WERI-Rb-1 (cell line): ENCODE data around the gene FHIT.

ENCODE experiments used
- DNase-seq: peaks from one replicate; pipeline ENCODE4 v3.0.0-alpha.2; 2020
- H3K27ac ChIP-seq: fragments of 250-450 bp; sonication (Bioruptor Pico); 2 replicates; pipeline ENCODE4 v1.5.1; 2020; ENCODE audit warnings: mild to moderate bottlenecking, moderate library complexity
- H3K27me3 ChIP-seq: fragments of 250-450 bp; sonication (Bioruptor Pico); 2 replicates; pipeline ENCODE4 v1.5.1; 2021; ENCODE audit warnings: mild to moderate bottlenecking, low read depth, moderate library complexity; ENCODE audit not compliant: insufficient read depth, severe bottlenecking
- H3K36me3 ChIP-seq: fragments of 250-450 bp; sonication (Bioruptor Pico); 2 replicates; pipeline ENCODE4 v1.5.1; 2020; ENCODE audit warnings: mild to moderate bottlenecking, moderate library complexity
- H3K4me3 ChIP-seq: 2 replicates; pipeline ENCODE4 v1.5.1; 2011; ENCODE audit warnings: low read depth, mild to moderate bottlenecking, control low read depth, low read length
- H3K9me3 ChIP-seq: fragments of 250-450 bp; sonication (Bioruptor Pico); 2 replicates; pipeline ENCODE4 v1.5.1; 2021; ENCODE audit warnings: mild to moderate bottlenecking, moderate library complexity; ENCODE audit not compliant: severe bottlenecking
- TF ChIP-seq, protein P1 (sequence below): IDR thresholded peaks from 2 replicates; pipeline ENCODE4 v1.5.1; 2011; ENCODE audit warnings: low read depth, mild to moderate bottlenecking, control low read depth, inconsistent platforms, low read length

The FHIT gene

DNA sequence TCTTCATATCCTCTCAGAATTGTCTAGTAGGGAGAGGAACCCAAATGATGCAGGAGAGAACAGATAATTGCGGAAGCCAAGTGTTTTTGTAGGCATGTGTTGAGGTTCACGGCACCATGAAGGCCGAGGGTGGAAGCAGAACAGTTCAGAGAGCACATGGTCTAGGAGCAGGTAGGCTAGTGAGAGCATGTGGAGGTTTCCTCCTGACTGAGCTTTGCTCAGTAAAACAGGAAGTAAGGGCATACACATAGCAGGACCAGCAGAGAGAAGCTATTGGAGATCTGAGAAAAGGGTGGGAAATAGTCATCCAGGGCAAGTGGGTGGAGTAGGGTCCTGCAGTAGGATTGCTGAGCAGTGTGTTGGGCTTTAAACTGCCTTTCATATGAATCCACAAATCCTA is 491.1 kb downstream of the FHIT start:
- TF ChIP-seq, protein P1, sequence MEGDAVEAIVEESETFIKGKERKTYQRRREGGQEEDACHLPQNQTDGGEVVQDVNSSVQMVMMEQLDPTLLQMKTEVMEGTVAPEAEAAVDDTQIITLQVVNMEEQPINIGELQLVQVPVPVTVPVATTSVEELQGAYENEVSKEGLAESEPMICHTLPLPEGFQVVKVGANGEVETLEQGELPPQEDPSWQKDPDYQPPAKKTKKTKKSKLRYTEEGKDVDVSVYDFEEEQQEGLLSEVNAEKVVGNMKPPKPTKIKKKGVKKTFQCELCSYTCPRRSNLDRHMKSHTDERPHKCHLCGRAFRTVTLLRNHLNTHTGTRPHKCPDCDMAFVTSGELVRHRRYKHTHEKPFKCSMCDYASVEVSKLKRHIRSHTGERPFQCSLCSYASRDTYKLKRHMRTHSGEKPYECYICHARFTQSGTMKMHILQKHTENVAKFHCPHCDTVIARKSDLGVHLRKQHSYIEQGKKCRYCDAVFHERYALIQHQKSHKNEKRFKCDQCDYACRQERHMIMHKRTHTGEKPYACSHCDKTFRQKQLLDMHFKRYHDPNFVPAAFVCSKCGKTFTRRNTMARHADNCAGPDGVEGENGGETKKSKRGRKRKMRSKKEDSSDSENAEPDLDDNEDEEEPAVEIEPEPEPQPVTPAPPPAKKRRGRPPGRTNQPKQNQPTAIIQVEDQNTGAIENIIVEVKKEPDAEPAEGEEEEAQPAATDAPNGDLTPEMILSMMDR: no peak
- Histone ChIP-seq H3K27me3 (no peaks in the 10 kb centered on the region), H3K36me3 (no peaks in the 10 kb centered on the region), H3K27ac (no peak overlapping the region), H3K9me3 (no peaks in the 10 kb centered on the region), H3K4me3 (no peak overlapping the region)
- no peak for DNase-seq

DNA sequence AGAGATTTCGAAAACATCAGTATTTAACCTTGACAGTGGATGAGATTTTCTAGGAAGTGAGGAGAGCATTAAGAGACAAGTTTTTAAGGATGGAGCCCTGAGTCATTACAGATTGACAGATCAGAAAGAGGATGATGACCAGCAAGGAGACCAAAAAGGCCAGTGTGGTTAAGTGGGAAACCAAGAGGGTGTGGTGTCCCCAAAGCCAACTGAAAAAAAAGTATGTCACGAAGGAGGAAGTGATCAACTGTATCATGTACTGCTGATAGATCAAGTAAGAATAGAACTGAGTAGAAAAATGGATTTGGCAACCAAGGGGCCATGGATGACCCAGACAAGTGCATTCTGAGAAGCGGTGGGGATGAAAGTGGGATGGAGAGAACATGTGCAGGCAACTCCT is 491.8 kb downstream of the FHIT start:
- TF ChIP-seq, protein P1: no peak
- Histone ChIP-seq H3K9me3 (no peaks in the 10 kb centered on the region), H3K36me3 (no peaks in the 10 kb centered on the region), H3K4me3 (no peak overlapping the region), H3K27me3 (no peaks in the 10 kb centered on the region), H3K27ac (no peak overlapping the region)
- DNase-seq: no peak

DNA sequence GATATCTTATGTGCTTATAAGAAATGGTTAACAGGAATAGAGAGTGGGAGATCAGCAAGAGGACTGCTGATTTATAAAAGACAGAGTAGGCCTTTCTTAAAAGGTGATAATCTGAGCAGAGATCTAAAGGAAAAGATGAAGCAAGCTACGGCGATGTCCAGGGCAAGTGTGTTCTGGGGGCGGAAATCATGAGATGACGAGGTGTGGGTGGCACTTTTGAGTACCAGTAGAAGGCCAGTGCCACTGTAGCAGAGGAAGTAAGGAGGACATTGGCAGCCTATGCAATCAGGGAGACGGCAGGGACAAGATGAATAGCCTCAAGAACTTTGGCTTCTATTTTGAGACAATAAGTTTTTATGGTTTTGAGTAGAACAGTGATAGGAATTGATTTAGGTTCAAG is 492.4 kb downstream of the FHIT start:
- H3K36me3 ChIP-seq: no peaks in the 10 kb centered on the region
- H3K4me3 ChIP-seq: no peak overlapping the region
- TF ChIP-seq, protein P1: no peak
- H3K27me3 ChIP-seq: no peaks in the 10 kb centered on the region
- no peak for DNase-seq
- H3K27ac ChIP-seq: no peak overlapping the region
- no peaks in the 10 kb centered on the region for H3K9me3 ChIP-seq

DNA sequence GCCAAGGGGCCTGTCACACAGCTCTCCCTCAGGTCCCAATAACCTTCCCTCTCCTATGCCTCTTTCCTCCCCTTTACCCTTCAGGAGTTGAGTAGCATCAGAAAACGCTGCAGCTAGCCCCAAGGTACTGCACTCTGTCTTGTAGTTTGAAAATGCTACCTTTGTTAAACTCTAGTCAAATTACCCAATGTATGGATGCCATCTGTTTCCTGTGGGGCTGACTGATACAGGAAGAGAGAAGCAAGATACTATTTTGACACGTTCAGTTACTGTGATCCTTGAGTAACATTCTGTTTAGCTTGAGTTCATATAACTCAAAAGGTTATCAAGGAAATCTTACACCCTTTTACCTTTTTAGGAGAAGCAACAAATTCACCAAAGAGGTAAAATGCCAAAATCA is 493.1 kb downstream of the FHIT start:
- no peaks in the 10 kb centered on the region for H3K27me3 ChIP-seq
- no peak overlapping the region for H3K4me3 ChIP-seq
- H3K9me3 ChIP-seq: no peaks in the 10 kb centered on the region
- TF ChIP-seq, protein P1: no peak
- no peak overlapping the region for H3K27ac ChIP-seq
- no peaks in the 10 kb centered on the region for H3K36me3 ChIP-seq
- DNase-seq: no peak

DNA sequence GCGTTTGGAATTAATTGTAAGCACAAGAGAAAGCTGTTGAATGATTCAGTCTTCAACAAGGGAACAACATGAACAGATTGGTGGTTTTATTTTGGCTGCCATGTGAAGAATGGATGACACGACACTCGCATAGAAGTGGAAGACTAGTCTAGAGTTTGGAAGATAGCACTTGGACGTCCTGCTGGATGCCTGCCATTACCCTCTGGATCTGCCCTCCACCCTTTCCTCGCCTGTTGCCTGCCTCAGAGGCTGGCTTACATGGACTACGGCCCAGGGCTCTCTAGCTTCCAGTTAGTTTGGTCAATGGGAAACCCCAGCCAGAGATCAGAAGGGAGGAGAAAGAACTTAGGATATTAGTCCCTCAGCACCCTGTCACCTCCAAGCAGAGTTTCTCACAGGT is 493.5 kb downstream of the FHIT start:
- Histone ChIP-seq H3K27me3 (no peaks in the 10 kb centered on the region), H3K27ac (no peak overlapping the region), H3K9me3 (no peaks in the 10 kb centered on the region), H3K4me3 (no peak overlapping the region), H3K36me3 (no peaks in the 10 kb centered on the region)
- no peak for DNase-seq
- TF ChIP-seq, protein P1: no peak

DNA sequence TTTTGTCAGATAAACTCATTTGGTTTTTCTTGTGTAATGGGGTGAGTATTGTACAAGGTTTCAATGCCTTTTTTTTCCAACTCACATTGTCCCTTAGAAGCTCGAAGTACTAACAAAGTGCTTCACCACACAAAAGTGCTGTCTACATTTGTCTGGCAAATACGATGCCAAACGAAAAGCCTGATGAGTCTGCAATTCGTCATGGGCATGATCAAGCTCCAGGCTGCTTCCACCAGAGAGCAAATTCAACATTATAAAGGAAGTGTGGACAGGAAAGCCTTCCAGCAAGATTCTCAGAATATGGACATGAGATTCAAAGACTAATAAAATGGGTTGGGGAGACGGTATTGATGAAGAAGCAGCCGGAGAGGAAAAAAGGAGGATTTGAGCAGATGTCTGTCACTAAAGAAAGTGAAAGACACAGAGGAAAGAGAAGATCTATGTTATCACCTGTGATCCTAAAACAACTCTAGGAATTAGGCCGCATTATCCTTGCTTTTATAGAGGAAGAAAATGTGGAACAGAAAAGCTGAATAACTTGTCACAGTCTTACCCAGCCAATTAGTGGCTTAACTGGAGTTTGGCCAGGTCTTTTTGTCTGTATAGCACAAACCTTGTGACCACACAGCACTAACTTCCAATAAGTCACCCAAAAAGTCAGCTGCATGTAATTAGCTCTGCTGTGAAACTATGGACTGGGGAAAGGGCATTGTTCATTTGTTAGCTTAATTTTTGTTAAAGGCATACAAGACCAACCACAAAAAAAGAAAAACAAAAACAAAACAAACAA is 494.8 kb downstream of the FHIT start:
- no peak for DNase-seq
- no peaks in the 10 kb centered on the region for H3K27me3 ChIP-seq
- no peak overlapping the region for H3K27ac ChIP-seq
- H3K4me3 ChIP-seq: no peak overlapping the region
- H3K9me3 ChIP-seq: no peaks in the 10 kb centered on the region
- TF ChIP-seq, protein P1: no peak
- H3K36me3 ChIP-seq: no peaks in the 10 kb centered on the region
